GM21529 (cell line): Measurements from ENCODE around the gene RPL22.

Experiments used
- ATAC-seq: cut with Tn5 transposase; IDR thresholded peaks from one replicate; pipeline ENCODE4 v1.9.1; 2021; ENCODE audit not compliant: unreplicated experiment

RPL22 gene

DNA sequence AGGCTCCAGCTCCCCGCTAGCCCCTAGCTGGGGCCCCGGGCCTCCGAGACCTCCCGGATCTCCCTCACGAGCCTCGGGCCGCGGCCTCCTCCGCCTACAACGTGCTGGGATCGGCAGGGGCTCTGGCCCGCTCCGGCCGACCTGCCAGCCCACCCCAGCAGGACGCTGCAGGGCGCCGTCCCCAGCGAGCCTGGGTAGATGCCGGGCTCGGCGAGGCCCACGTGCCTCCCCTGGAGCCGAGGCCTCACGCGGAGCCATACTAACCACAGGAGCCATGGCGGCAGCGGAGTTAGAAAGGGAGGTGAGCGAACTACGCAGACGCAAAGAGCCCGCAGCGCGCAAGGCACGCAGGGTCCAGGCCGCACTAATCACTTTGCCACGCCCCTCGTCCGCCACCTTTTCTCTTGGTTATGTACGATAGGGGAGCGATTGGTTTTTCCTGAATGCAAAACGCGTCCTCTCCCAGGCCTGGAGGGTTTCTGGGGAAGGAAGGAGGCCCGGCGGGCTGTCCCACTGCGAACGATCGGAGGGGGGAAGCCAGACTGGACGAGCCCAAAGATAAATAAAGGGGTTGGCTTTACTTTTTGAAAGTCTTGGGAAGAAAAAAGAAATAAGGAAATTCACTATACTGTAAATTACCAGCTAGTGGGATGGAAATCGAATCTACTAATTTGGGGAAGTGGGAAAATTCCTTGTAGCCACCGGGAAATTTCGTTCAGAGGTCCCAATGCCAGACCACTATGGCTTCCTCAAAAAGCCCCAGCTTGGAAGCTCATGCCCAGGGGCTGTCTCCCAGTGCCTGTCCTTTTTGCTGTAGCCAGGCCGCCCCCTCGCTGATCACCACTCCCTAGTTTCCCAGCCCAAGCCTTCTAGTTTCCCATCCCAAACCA lies at the start of gene RPL22:
TSS of gene RPL22 (minus strand) at position 298 of the 890 bp plus-strand sequence. CDS start at position 276, 22 bp downstream.
- ATAC-seq = peak; percentile 96

DNA sequence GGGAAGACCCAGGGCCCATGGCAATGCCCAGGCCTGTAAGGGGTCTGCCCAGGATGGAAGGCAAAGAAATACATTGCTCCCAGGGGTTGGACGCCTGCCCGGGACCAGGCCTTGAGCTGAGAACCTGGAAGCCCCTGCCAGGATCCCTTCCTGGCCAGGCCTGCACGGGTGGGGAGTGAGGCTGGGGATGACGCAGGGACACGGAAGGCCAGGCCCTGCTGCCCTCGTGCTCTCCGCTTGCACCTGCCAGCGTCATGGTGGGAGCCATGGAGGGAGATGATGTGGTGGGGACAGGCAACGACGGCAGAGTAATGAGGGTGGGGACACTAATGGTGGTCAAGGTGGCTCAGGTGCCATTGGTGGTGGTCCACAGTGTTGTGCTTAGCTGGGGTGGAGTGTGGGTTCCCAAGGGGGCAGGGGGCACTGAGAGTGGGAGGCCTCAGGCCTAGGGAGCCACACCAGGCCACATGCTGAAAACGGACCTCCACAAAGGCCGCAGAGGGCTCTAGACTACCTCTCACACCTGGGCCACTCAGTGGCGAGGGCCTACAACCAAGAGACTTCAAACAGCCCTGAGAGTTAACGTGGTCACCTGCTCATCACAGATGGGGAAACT lies 48.9 kb upstream of the RPL22 start:
- ATAC-seq = no peak

DNA sequence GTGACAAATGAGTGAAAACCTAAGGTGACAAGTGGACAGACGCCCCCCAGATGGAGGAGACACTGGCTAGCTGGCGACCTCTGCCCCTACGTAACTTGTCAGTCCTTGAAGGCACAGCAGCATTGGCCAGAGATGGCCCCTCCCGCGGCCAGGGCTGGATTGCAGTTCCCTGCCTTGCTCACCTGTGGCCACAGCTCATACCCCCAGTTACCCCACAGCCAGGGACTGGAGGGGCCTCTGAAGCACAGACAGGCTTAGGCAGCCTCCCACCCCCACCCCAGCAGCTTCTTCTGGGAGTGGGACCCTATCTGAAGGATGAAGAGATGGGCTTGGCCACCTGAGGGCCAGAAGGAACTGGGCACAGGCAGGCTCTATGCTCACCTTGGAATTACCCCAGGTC lies 48.3 kb upstream of the RPL22 start:
- ATAC-seq = no peak

DNA sequence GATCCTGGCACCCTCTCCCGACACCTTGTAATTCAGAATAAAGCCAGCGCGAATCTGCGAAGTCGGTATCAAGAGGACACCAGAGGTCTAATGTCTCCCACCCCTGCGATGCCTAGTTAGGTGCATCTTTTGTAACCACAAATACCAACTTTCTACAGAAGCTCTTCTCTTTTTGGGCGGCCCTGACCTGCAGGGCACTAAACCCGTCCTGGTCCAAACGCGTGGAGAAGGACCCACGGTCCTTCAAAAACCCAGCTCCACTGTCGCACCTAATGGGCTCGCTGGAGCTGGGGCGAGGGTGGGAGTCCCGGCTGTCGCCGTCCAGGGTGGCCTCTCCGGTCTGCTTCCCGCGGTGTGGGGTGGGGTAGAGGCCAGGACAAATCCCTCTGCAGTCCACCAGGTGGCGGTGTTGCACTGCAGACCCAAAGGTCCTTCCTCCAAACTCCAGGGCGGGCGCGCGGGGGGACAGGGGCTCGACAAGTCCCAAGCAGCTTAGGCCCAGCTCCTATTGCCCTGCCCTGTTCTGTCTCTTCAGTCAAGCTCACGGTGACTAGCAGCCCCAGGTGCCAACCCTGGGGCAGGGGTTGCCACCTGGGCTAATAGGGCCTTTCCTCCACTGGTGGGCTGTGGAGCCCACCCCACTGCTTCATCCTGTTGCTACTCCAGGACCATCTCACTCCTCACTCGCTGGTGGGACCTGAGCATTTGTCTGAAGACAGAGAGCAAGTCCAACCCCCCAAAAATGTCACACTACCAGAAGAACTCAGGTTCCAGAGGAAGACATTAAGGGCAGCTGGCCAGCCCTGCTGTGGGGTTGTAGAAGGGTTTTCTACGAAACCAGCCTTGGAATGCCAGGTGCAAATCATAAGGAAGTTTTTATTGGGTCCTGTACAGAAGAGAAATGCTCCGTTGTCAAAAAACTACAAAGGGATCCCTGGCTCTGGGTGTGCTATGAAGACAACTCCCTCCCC lies 47.4 kb upstream of the RPL22 start:
- no peak for ATAC-seq

DNA sequence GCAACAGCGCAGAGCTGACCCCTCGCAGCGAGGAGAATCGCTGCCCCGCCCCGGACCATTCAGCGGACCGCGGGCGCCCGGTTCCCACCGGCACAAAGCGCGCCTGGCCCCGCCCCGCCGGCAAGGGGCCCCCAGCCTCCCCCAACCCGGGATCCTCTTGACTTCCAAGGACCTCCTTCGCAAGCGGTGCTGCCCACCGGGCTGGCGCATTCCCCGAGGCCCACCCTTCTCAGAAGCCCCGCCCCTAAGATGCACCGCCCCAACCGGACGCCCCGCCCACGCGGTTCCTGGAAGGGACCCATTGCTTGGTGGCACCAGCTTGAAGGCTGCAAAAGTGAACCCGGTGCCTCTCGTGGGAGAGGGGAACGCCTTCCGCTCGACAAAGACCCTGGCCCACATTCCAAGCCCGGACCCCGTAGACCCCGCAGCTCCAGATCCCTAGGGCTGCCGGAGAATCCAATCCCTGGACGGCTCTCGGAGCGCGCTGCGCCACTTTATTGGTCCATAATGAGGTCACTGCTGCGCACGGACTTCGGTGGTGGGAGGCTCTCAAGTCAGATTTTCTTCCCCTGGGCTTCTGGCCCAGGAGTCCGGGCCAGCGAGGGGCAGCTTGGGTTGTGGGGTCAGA lies 46.6 kb upstream of the RPL22 start:
- ATAC-seq = no peak

DNA sequence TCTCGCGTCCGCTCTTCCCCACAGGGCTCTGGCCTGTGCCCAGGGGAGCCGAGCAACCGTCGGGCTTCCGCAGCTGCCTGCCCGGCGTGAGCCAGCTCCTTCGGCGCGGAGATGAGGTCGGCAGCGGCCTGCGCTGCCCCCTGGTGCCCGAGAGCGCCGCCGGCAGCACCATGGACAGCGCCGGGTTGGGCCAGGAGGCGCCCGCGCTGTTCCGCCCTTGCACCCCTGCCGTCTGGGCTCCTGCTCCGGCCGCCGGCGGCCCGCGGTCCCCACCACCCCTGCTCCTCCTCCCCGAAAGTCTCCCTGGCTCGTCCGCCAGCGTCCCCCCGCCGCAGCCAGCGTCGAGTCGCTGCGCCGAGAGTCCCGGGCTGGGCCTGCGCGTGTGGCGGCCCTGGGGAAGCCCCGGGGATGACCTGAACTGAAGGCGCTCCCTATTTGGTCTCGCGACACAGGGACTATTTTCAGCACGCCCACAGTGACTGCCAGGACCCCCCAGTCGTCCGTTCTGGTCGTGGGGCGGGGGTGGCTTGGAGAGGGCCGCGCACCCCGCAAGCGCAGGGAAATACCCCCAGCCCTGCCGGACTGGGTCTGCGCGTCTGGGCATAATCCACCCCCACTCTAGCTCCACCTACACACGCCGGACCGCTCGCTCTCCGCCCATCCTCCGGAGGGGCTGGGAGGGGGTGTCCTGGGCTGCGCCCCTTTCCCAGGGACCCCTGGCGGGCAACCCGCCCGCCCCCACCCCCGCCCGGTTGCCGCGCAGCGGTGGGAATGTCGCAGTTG lies 45.9 kb upstream of the RPL22 start:
- no peak for ATAC-seq

DNA sequence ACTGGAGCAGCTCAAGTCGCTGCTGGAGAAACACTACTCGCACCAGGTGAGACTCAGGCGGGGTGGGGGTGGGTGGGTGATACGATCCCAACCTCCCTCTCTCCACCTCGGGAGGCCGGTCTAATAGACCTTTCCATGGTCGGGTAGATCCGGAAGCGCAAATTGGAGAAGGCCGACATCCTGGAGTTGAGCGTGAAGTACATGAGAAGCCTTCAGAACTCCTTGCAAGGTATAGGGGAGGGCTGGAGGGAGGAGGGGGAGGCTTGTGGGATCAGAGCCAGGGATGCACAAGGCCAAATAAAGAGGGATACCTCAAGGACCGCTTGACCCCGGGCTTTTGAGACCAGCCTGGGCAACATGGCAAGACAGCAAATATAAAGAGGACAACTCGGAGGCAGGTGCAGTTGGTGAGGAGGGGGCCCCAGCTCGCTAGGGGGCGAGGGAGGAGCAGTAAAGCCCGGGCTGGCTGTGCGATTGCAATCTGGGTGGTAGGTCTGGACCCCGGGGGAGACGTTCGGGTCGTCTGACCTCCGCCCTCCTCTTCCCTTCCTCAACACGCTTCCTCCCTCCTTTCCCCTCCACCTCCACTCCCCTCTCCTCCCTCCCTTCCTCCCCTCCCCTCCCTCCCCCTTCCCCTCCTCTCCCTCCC lies 45.1 kb upstream of the RPL22 start:
- no peak for ATAC-seq

DNA sequence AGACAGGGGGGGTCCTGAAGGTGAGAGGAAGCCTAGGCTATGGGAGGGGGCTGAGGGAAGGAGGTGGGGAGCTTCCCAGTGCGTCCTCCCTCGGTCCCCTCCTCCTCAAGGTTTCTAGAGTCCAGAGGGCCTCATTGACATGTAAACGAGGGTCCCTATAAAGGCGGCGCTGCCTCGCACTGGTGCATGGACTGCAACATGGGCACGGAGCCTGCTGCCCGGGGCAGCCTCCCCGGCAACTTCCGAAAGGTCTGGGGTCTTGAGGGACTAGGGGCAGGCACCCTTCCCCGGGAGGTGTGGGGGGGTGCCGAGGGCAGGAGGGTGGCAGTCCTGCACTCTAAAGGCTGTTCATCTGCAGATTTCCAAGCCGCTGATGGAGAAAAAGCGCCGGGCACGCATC lies 44.6 kb upstream of the RPL22 start, which contains the start of gene HES3:
TSS of gene HES3 (plus strand) at position 187 of the 400 bp plus-strand sequence. CDS start at position 374, 187 bp downstream.
- ATAC-seq = no peak

DNA sequence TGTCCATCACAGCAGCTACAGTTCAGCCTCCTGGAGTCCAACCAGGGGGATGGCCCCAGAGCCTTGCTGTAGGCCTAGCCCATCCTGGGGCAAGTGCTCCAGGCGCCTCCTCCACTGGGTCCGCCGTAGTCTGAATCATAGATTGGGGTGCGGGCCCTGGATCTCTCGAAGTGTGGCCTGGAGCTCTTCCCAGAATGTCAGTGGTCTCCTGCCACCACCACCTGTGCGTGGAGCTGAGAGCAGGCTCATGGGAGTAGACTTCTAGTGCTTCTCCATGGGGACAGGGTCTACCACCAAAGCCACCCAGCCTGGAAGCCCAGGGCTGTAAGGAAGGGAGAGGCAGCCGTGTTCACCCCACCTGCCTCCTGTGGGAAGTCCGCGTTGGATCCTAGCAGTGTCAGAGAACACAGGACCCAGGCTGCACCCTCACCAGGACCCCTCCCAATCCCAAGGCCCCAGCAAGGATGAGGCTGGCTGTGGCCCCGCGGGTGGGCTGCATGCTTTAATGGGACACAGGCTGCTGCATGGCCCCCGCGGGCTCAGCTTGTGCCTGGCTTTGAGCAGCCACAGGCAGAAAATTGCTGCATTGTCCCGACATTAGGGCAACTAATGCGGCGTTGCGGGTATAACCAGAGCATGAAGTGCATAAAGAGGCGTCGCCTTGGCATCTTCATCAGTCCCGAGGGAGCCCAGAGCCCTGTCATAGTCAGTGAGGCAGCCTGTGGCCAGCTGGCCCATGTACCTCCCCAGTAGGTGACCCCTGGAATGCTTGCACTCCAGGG lies 43.8 kb upstream of the RPL22 start:
- no peak for ATAC-seq

DNA sequence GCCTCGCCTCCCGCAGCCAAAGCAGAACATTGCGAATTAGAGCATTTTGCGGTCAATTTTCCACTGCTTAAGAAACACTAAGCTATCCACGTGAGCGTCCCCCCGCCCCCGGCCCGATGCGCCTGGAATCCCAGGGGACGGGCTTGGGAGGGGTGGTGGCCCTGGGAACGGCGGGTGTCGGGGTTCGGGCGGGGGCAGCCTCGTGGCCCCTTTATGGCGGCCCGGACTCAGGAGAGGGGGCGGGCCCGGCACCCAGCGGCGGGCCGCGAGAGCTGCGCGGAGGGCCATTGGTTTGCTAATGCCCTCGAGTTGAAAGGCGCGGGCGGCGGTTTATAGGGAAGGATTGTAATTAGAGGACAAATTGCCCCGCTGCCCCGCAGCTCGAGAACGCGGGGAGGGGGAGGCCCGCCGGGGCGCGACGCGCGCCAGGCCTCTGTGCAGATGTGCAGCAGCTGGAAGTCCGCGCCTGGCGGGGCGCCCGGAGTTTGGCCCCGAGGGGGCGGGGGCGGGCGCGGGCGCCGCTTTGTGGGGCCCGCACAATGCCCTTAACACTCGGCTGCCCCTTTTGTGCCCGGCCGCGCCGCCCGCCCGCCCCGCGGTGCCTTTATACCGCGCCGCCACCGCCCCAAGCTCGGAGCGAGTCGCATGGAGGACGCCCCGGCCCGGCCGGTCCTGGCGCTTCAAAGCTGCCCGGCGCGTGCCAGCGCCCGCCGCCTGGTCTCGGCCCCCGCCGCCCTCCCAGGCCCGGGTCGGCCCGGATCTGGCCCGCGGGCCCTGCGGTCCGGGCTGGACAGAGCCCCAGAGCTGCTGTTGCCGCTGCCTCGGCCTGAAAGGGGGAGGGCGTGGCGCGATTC lies 42.7 kb upstream of the RPL22 start:
- ATAC-seq = no peak

DNA sequence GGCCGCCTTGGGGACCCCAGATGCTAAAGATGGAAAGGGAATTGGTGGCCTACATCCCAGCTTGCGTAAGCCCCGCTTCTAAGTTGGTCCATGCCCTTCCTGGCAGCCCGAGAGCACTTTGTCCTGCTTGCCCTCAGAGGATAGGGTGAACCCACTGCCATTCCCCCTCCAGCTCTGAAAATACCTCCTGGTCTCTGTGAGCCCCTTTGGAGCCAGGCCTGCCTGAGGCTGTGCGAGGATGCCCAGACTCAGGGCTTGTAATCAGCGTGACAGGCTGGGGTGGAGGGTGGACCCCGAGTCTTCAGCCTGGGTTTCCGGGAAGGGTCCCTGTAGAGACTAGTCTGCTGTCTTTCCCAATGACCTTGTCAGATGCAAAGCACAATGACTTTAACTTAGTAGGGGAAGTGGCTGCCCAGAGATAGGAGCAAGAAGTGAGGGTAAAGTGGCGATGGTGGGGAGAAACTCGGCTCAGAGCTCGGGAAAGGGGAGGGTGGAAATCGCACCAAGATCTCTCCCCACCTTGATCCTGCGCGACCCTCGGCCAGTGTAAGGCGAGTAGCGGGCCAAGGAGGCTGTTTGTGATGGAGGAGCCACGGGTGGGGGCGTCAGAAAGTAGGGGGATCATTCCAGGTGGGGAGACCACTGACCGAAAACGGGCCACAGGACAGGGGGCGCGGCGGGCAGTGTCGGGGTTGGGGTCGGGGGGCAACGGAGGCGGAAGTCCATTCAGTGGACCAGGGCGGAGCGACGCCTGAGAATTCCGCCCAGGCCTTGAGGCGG lies 41.9 kb upstream of the RPL22 start:
- no peak for ATAC-seq

DNA sequence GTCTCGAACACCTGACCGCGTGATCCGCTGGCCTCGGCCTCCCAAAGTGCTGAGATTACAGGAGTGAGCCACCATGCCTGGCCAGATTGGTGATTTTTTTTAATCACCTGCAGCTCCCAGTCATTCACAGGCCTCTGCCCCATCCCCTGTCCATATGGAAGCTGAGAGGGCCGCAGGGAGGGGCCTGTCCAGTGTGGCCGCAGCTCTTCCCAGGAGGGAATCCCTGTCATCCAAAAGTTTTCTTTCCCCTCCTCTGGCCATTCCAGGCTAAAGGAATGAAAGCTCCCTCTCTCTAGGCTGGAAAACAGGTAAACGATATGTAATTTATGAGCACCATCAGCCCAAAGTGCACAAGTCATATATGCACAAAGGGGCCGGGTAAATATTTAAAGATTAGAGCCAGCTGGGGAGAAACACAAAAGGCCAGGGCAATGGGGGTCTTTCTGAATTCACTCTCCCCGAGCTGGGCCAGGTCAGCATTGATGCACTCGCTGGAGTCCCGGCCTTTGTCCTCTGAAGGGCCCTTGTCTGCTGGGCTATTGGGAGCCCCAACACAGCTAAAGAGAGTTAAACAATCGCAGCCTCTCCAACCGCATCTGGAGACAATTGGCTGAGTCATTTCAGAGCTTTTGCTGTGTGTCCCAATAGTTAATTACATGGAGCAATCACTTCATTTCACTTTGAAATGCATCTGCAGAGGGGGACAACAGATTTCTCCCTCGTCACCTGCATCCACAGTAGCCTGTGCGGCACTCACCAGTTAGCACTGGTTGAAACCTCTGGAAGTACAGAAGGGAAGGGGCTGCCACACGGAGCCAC lies 40.8 kb upstream of the RPL22 start:
- no peak for ATAC-seq

DNA sequence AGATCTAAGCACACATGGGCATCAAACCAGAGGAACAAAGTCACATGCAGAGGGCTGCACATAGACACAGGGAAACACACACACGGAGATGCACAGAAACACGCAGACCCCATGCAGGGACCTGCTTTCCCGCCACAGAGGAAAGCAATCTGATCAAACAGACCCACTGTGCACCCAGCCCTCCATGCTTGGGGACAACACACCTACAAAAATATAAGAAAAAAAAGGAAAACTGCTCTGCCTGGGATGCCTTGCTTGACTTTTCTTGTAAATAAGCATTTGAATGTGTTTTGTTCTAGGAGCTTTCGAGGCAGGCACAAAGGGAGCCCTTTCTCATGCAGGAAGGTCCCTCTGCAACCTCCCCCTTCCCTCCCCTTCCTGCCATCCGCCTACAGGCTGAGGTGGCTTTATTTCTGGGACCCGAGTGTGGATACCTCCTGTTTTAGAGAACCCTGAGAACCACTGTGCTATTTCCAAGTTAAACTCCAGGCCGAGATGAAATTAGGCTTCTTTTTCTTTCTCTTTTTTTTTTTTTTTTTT lies 39.9 kb upstream of the RPL22 start:
- ATAC-seq = no peak

DNA sequence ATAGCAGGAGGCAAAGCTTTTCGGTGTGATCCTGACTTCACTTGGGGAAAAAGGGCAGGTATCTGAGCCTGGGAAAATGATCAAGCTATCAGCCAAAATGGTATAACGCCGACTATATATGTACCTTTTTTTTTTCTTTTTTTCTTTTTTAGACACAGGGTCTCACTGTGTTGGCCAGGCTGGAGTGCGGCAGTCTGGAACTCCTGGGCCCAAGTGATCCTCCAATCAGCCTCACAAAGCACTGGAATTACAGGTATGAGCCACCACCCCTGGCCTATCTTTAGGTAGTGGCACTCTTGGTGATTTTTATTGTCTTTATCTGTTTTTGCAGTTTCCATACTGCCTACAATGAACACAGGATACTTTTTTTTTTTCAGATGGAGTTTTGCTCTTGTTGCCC lies 37.7 kb upstream of the RPL22 start:
- no peak for ATAC-seq

DNA sequence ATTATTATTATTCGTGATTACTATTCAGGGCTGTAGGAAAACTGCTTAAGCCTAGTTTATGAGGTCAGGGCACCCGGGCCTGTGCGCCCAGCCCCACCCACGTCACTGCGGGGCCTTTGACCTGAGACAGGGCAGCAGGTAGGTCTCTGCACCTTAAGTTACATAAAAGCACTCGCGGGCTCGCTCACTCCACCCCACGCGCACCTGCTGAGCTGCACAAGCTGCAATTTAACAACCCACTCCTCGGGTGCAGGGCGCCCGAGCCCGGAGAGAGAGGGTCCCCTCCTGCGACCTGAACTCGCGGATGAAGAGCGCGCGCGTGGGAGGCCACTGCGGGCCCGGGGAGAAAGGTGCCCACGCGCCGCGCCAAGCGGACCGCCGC lies 35.9 kb upstream of the RPL22 start:
- ATAC-seq = peak; percentile 16
